Astrocyte (in vitro differentiated cells and primary cell): ENCODE measurements around the gene TTYH1. TPM values are rescaled to one million over a fixed set of nuclear protein-coding genes. Genes with fewer than 3 reads are reported as not detected.
"Not testable (repeated sequence)": the region's sequence is repeated elsewhere in the genome, so short reads cannot be mapped to it uniquely, and the experiment has no call there.

Experiments
- DNase-seq: peaks from one replicate; pipeline ENCODE4 v3.0.0-alpha.2; 2010; ENCODE audit warnings: low read depth
- FAIRE-seq: peaks from 2 replicates; lab custom pipeline; 2011; peaks lifted over from hg19 to GRCh38; lab: Jason Lieb, UNC
- H2AFZ ChIP-seq: 2 replicates; pipeline ENCODE4 v1.6.0; 2012; ENCODE audit warnings: low read depth, low read length, inconsistent platforms
- H3K27ac ChIP-seq: 2 replicates; pipeline ENCODE4 v1.5.1; 2011; ENCODE audit warnings: low read depth, low read length, inconsistent platforms
- H3K27me3 ChIP-seq: 2 replicates; pipeline ENCODE4 v1.6.0; 2011; ENCODE audit warnings: low read length, inconsistent platforms; ENCODE audit not compliant: insufficient read depth
- H3K36me3 ChIP-seq: 2 replicates; pipeline ENCODE4 v1.5.1; 2011; ENCODE audit warnings: low read length, inconsistent platforms; ENCODE audit not compliant: insufficient read depth
- H3K4me1 ChIP-seq: 2 replicates; pipeline ENCODE4 v1.5.1; 2011; ENCODE audit warnings: low read length, inconsistent platforms; ENCODE audit not compliant: insufficient read depth
- H3K4me2 ChIP-seq: 2 replicates; pipeline ENCODE4 v1.6.0; 2012; ENCODE audit warnings: low read length, inconsistent platforms
- H3K4me3 ChIP-seq: 2 replicates; pipeline ENCODE4 v1.5.1; 2011; ENCODE audit warnings: low read depth, mild to moderate bottlenecking, low read length, inconsistent platforms; ENCODE audit not compliant: insufficient read depth
- H3K79me2 ChIP-seq: 2 replicates; pipeline ENCODE4 v1.6.0; 2012; ENCODE audit warnings: mild to moderate bottlenecking, low read length, inconsistent platforms; ENCODE audit not compliant: insufficient read depth
- H3K9ac ChIP-seq: 2 replicates; pipeline ENCODE4 v1.6.0; 2012; ENCODE audit warnings: mild to moderate bottlenecking, low read length, inconsistent platforms
- H3K9me3 ChIP-seq: 2 replicates; pipeline ENCODE4 v1.5.1; 2012; ENCODE audit warnings: low read depth, mild to moderate bottlenecking, low read length, inconsistent platforms; ENCODE audit not compliant: insufficient read depth
- H4K20me1 ChIP-seq: 2 replicates; pipeline ENCODE4 v1.6.0; 2012; ENCODE audit warnings: low read length, inconsistent platforms; ENCODE audit not compliant: insufficient read depth
- H3K27ac Mint-ChIP-seq: one replicate; pipeline ENCODE4 v1.8.0; 2021; ENCODE audit warnings: mild to moderate bottlenecking, mixed read lengths; ENCODE audit not compliant: unreplicated experiment
- H3K27me3 Mint-ChIP-seq: one replicate; pipeline ENCODE4 v1.8.0; 2021; ENCODE audit warnings: low read depth, mixed read lengths; ENCODE audit not compliant: unreplicated experiment
- H3K36me3 Mint-ChIP-seq: one replicate; pipeline ENCODE4 v1.8.0; 2021; ENCODE audit warnings: low read depth, mixed read lengths; ENCODE audit not compliant: unreplicated experiment
- H3K4me1 Mint-ChIP-seq: one replicate; pipeline ENCODE4 v1.8.0; 2021; ENCODE audit warnings: low read depth, mixed read lengths; ENCODE audit not compliant: unreplicated experiment
- H3K4me3 Mint-ChIP-seq: one replicate; pipeline ENCODE4 v1.8.0; 2021; ENCODE audit warnings: mild to moderate bottlenecking, moderate library complexity, mixed read lengths; ENCODE audit not compliant: unreplicated experiment
- H3K9me3 Mint-ChIP-seq: one replicate; pipeline ENCODE4 v1.8.0; 2021; ENCODE audit warnings: mild to moderate bottlenecking, mixed read lengths; ENCODE audit not compliant: unreplicated experiment
- EZH2 ChIP-seq: IDR thresholded peaks from 2 replicates; pipeline ENCODE4 v1.6.1; 2012; ENCODE audit warnings: mild to moderate bottlenecking, low read length, inconsistent platforms; ENCODE audit not compliant: insufficient read depth
- total RNA-seq: library from RNA; stranded (reverse); gene quantifications from 2 replicates; pipeline ENCODE4 v1.2.1, GENCODE V29; 2021
- TF ChIP-seq, protein P1 (sequence below): IDR thresholded peaks from 2 replicates; pipeline ENCODE4 v1.5.1; 2011; ENCODE audit warnings: low read depth, mild to moderate bottlenecking, inconsistent platforms, low read length, moderate library complexity; ENCODE audit not compliant: insufficient read depth

TTYH1 gene
- total RNA-seq, 1 donor from 2014 or later = 8.4 TPM

DNA sequence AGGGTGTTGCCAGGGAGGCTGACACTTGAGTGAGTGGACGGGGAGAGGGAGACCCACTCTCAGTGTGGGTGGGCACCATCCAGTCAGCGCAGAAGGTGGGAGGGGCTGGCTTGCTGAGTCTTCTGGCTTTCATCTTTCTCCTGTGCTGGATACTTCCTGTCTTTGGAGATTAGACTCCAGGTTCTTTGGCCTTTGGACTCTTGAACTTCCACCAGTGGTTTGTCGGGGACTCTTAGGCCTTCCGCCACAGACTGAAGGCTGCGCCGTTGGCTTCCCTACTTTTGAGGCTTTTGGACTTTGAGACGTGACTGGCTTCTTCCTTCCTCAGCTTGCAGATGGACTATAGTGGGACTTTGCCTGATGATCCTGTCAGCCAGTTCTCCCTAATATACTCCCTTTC lies 29.5 kb downstream of the TTYH1 start:
- no peak overlapping the region for H3K27ac ChIP-seq
- no peak for TF ChIP-seq EZH2
- TF ChIP-seq, protein P1, sequence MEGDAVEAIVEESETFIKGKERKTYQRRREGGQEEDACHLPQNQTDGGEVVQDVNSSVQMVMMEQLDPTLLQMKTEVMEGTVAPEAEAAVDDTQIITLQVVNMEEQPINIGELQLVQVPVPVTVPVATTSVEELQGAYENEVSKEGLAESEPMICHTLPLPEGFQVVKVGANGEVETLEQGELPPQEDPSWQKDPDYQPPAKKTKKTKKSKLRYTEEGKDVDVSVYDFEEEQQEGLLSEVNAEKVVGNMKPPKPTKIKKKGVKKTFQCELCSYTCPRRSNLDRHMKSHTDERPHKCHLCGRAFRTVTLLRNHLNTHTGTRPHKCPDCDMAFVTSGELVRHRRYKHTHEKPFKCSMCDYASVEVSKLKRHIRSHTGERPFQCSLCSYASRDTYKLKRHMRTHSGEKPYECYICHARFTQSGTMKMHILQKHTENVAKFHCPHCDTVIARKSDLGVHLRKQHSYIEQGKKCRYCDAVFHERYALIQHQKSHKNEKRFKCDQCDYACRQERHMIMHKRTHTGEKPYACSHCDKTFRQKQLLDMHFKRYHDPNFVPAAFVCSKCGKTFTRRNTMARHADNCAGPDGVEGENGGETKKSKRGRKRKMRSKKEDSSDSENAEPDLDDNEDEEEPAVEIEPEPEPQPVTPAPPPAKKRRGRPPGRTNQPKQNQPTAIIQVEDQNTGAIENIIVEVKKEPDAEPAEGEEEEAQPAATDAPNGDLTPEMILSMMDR = no peak
- H3K27me3 ChIP-seq = no peaks in the 10 kb centered on the region
- Mint-ChIP-seq H3K4me1 (peaks cover 8% of the 10 kb centered on the region), H3K27ac (no peak overlapping the region), H3K27me3 (no peaks in the 10 kb centered on the region), H3K36me3 (peaks cover 13% of the 10 kb centered on the region), H3K4me3 (no peak overlapping the region), H3K9me3 (no peaks in the 10 kb centered on the region)
- H2AFZ ChIP-seq = no peak overlapping the region
- no peak overlapping the region for H3K4me2 ChIP-seq
- no peak overlapping the region for H3K4me3 ChIP-seq
- H3K79me2 ChIP-seq = peaks cover 32% of the 10 kb centered on the region
- H3K9me3 ChIP-seq = no peaks in the 10 kb centered on the region
- no peak for FAIRE-seq
- H3K4me1 ChIP-seq = peaks cover 9% of the 10 kb centered on the region
- peaks cover 19% of the 10 kb centered on the region for H4K20me1 ChIP-seq
- no peak for DNase-seq
- peaks cover 6% of the 10 kb centered on the region for H3K36me3 ChIP-seq
- no peak overlapping the region for H3K9ac ChIP-seq

DNA sequence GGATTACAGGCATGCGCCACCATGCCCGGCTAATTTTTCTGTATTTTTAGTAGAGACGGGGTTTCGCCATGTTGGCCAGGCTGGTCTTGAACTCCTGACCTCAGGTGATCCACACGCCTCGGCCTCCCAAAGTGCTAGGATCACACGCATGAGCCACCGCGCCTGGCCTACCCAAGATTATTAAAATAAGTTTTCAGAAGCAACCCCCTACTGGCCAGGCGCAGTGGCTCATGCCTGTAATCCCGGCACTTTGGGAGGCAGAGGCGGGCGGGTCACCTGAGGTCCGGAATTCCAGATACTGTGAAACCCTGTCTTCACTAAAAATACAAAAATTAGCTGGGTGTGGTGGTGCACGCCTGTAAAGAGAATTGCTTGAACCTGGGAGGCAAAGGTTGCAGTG lies 31.1 kb downstream of the TTYH1 start:
- peaks cover 48% of the 10 kb centered on the region for H3K79me2 ChIP-seq
- not testable (repeated sequence) for H3K9me3 ChIP-seq, DNase-seq, H3K4me2 ChIP-seq, FAIRE-seq, H3K27ac ChIP-seq, H2AFZ ChIP-seq, H3K27me3 Mint-ChIP-seq, H3K27me3 ChIP-seq, H3K4me3 ChIP-seq, H3K4me3 Mint-ChIP-seq, H3K9me3 Mint-ChIP-seq, H3K9ac ChIP-seq, H3K36me3 ChIP-seq, H3K27ac Mint-ChIP-seq
- H3K36me3 Mint-ChIP-seq = peaks cover 13% of the 10 kb centered on the region
- H3K4me1 ChIP-seq = peaks cover 18% of the 10 kb centered on the region
- H3K4me1 Mint-ChIP-seq = peaks cover 14% of the 10 kb centered on the region
- H4K20me1 ChIP-seq = peaks cover 24% of the 10 kb centered on the region

DNA sequence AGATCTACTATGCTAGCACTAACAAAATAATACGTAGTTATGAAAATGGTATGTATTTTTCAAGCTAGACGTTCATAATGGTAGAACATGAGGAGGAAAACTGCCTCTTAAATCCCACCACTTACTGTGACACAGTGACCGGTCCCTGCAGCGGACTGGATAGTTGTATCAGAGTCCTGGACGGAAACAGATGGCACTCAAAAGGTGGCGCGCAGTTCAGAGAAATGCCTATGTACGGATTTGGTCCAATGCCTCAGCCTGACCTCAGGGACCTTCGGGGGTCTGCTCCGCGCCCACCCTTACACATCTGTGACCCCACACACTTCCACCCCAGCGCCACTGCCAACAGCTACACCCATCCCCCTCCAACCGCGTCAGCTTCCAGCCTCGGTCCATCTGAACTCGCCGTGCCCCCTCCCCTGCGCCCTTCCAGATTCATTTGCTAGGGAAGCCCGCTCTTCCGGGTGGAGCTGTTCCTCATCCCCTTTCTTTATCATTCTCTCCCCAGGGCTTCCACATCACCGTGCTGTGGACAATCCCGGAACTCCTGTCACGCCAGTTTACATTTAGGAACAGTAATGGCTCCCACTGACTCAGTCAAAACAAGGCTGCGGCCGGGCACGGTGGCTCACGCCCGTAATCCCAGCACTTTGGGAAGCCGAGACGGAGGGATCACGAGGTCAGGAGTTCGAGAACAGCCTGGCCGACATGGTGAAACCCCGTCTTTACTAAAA lies 32.9 kb downstream of the TTYH1 start:
- peak overlapping the region; percentile 56 for H2AFZ ChIP-seq
- peak overlapping the region; percentile 99 for H3K4me2 ChIP-seq
- Mint-ChIP-seq H3K27me3 (no peaks in the 10 kb centered on the region), H3K9me3 (peaks cover 2% of the 10 kb centered on the region), H3K27ac (peak overlapping the region; percentile 100), H3K36me3 (peaks cover 9% of the 10 kb centered on the region), H3K4me1 (peaks cover 24% of the 10 kb centered on the region), H3K4me3 (peak overlapping the region; percentile 96)
- no peaks in the 10 kb centered on the region for H3K9me3 ChIP-seq
- H3K79me2 ChIP-seq = peaks cover 67% of the 10 kb centered on the region
- H3K36me3 ChIP-seq = peaks cover 17% of the 10 kb centered on the region
- peaks cover 27% of the 10 kb centered on the region for H3K4me1 ChIP-seq
- FAIRE-seq (no peak), DNase-seq (peak; percentile 46)
- H4K20me1 ChIP-seq = peaks cover 43% of the 10 kb centered on the region
- H3K27ac ChIP-seq = peak overlapping the region; percentile 99
- H3K4me3 ChIP-seq = peak overlapping the region; percentile 94
- H3K9ac ChIP-seq = peak overlapping the region; percentile 99
- TF ChIP-seq EZH2 = no peak
- TF ChIP-seq, protein P1 = no peak
- H3K27me3 ChIP-seq = no peaks in the 10 kb centered on the region
